Measurements from ENCODE around the gene RASGRF1. TPM values are rescaled to one million over a fixed set of nuclear protein-coding genes. Genes with fewer than 3 reads are reported as not detected.

The RASGRF1 gene
- total RNA-seq, 1 experiment from 2014 or later = 0.59 TPM

GRCh38 chr15:78989701-78990240 is 100.8 kb downstream of the RASGRF1 start:
- Histone ChIP-seq H3K27ac (ENCODE audit: low read length) (no peak overlapping the region; the same call in 1 of the 2 replicates), H3K4me1 (ENCODE audit: control insufficient read depth, insufficient read depth, low read length) (peaks cover 9% of the 10 kb centered on the region), H3K9me3 (ENCODE audit: control insufficient read depth, insufficient read depth, low read depth, low read length) (no peaks in the 10 kb centered on the region), H3K36me3 (ENCODE audit: control insufficient read depth, insufficient read depth, low read length) (no peaks in the 10 kb centered on the region), H3K4me3 (ENCODE audit: low read depth in 2 of 2, low read length in 2 of 2) (no peak overlapping the region), H3K27me3 (ENCODE audit: control insufficient read depth, insufficient read depth, low read length) (no peaks in the 10 kb centered on the region)
- ATAC-seq (no peak), DNase-seq (ENCODE audit: low read depth, low spot score) (no peak)
- in situ Hi-C loops (cut with HindIII; ENCODE audit: low pct_unique_long_range_greater_than_20kb, low sequenced_read_pairs) (no loop called here), intact Hi-C loops (cut with micrococcal nuclease; ENCODE audit: unreplicated experiment) (no loop called here)
- no TSS peak for BruUV-seq (replicated peaks)
- CTCF ChIA-PET = interaction anchor here (0.7 kb wide), 1 partner anchor 12 kb away, joined by 3 read pairs; no protein-coding TSS in a partner anchor
- TF ChIP-seq TCF7L2 (IDR thresholded peaks at IDR 0.05; ENCODE audit: low read depth, low read length) (no peak), REST (IDR thresholded peaks at IDR 0.05; ENCODE audit: insufficient read depth in 1 of 2, low read depth in 2 of 2, low read length in 1 of 2) (no peak), POLR2AphosphoS5 (IDR thresholded peaks at IDR 0.05; ENCODE audit: low read depth, low read length) (no peak), CTCF (IDR thresholded peaks at IDR 0.05) (no peak)
- POLR2A ChIA-PET = interaction anchor here (0.6 kb wide), 1 partner anchor 14 kb away, joined by 3 read pairs; no protein-coding TSS in a partner anchor

GRCh38 chr15:78988361-78988911 is 102.1 kb downstream of the RASGRF1 start:
- Histone ChIP-seq H3K27ac (ENCODE audit: low read length) (peak overlapping the region; percentile 41), H3K4me1 (ENCODE audit: control insufficient read depth, insufficient read depth, low read length) (peaks cover 9% of the 10 kb centered on the region), H3K27me3 (ENCODE audit: control insufficient read depth, insufficient read depth, low read length) (no peaks in the 10 kb centered on the region), H3K4me3 (ENCODE audit: low read depth in 2 of 2, low read length in 2 of 2) (no peak overlapping the region), H3K36me3 (ENCODE audit: control insufficient read depth, insufficient read depth, low read length) (no peaks in the 10 kb centered on the region), H3K9me3 (ENCODE audit: control insufficient read depth, insufficient read depth, low read depth, low read length) (no peaks in the 10 kb centered on the region)
- TF ChIP-seq SIN3A (IDR thresholded peaks at IDR 0.05; ENCODE audit: borderline replicate concordance, insufficient read depth, low read depth, low read length) (no peak), CTCF (IDR thresholded peaks at IDR 0.05) (no peak), POLR2AphosphoS5 (IDR thresholded peaks at IDR 0.05; ENCODE audit: low read depth, low read length) (no peak), TCF7L2 (IDR thresholded peaks at IDR 0.05; ENCODE audit: low read depth, low read length) (no peak), REST (IDR thresholded peaks at IDR 0.05; ENCODE audit: insufficient read depth in 1 of 2, low read depth in 2 of 2, low read length in 1 of 2) (no peak)
- intact Hi-C loops (cut with micrococcal nuclease; ENCODE audit: unreplicated experiment) = no loop called here
- POLR2A ChIA-PET = interaction anchor here (0.6 to 0.7 kb wide), 2 partner anchors 11 to 12 kb away, joined by 3 to 11 read pairs; no protein-coding TSS in a partner anchor
- CTCF ChIA-PET = interaction anchor here (0.6 to 0.8 kb wide), 3 partner anchors 9 to 179 kb away, joined by 3 to 6 read pairs (median 5); no protein-coding TSS in a partner anchor
- ATAC-seq = peak; percentile 76
- BruUV-seq (replicated peaks) = no TSS peak
- in situ Hi-C loops (cut with HindIII; ENCODE audit: low pct_unique_long_range_greater_than_20kb, low sequenced_read_pairs) = no loop called here
- peak; percentile 73 for DNase-seq (ENCODE audit: low read depth, low spot score)

Measured in Panc1 (cell line).